Renal cortical epithelial cell (primary cell): Measurements from ENCODE around the gene CCSER2. TPM values are rescaled to one million over a fixed set of nuclear protein-coding genes. Genes with fewer than 3 reads are reported as not detected.
A peak's percentile ranks its signal among the peaks of the same experiment; 100 is the strongest.

ENCODE experiments used
- DNase-seq: peaks from one replicate; pipeline ENCODE4 v3.0.0-alpha.2; 2011; ENCODE audit warnings: low read depth
- total RNA-seq: library from RNA; depleted of rRNA; stranded (reverse); fragments of >200 nt; gene quantifications from 2 replicates; pipeline ENCODE4 v1.2.3, GENCODE V29; 2014

CCSER2 gene
- total RNA-seq, 1 donor from 2014 or later: 45.5 TPM

DNA sequence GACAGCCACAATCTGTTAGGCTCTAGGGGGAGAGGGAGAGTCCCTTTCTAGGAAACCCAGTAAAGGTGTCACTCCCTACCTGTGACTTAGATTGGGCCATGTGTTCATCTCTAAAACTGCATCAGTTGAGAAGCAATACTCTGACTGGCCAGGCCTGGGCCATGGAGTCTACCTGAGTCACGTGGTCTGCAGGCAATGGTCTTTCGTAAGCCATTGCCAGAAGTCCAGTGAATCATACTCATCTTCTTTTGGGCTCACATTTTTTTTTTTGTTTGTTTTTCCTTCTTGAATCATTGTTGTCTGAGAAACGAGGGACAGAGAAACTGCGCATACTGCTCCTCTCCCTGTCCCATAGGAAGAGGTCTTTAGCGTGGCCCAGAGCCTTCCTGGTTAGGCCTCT lies 215.6 kb downstream of the CCSER2 start:
- no peak for DNase-seq

DNA sequence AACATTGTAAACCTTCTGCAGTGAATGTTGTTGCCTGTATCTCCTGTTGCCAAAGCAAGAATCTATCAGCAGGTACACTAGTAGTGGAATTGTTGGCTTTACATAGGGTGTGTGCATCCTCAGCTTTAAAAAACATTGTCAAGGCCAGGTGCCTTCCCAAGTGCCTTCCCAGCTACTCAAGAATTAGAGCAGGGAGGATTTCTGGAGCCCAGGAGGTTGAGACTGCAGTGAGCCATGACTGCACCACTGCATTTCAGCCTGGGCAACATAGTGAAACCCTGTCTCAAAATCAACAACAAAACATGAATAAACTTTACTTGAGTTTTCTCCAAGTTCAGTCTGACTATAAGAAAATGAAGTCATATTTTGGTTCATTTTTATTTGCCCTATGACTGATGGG lies 217.3 kb downstream of the CCSER2 start:
- no peak for DNase-seq

GRCh38 chr10:84546609-84547008 lies 218.2 kb downstream of the CCSER2 start:
- no peak for DNase-seq

GRCh38 chr10:84547616-84548015 lies 219.2 kb downstream of the CCSER2 start:
- no peak for DNase-seq

DNA sequence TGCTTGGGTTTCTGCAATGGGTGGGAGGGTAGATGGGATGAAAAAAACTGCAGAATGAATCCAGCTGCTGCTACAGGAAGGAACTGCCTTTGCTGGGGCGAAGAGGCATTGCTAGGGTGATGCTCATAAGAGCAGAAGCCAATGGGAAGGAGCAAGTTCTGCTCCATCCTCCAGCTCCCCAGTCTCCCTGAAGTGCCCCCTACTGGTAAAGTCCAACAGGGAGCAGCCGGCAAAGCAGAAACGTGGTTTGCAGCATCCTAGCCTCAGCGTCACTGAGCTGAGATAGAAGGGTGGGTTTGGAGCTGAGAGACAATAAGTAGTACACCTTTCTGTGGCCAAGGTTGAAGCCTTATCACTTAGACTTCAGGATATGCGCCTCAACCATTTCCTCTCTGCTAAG lies 220.5 kb downstream of the CCSER2 start:
- no peak for DNase-seq

DNA sequence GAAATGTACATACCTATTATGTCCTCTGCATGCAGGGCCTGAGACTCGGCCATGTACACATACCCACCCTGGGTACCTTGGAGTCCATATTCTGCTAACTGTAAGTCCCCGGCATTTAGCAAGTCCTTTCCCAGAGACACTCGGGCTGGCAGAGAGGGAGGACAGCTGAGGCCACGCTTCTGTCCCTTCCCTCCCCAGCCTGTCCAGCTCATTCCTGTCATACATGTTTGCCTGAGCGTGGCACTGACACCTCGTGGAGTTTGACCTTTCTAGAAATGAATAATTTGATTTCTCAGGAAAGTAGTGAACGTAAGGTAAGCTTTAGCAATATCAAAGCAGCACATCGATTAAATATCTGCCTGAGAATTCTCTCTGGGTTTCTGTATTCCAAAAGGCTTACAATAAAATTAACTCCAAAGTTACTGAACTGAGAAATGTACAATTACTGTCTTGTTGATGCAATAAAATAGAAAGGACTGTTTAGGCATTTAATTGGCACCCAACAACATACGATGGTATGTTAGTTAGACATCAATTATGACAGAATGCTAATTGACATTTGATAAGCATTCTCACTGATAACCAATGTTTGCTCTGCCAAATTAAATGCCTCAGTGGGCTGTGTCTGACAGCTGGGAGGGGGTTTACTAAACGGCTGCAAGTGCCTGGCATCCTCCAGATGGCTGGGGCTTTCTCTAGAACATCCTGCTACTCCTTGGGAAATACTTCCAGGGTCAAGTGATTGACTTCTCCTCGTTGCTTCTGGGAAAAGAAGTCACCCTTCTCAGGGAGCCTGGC lies 221.2 kb downstream of the CCSER2 start:
- no peak for DNase-seq

DNA sequence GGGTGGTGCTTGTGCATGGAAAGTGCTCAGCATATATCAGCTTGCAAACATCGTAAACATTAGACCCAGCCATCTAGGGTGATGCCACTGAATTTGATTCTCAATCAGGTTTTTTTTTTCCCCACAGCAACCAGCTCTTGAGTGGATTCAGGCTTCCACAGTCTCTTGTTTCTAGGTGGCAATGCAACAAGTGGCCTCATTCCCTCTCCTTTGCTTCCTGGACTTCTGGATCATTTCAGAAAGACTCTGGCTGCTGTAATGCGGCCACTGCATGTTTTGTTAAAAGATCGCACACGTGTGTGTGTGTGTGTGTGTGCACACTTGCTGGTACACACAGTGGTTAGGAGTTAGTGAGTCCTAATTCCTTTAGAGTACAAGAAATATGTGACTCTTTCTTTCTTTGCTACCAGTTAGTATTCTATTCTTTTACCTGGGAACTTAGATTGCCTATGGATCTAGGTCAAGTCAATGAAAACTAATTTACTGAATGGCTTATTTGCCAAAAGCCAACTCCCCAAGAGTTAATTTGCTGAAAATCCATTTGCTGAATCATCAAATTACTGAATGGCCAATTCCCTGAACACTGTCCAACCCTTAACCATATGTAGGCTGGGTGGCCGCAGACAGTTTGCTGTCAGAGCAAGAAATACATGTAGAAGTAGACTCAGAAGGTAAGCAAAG lies 222.5 kb downstream of the CCSER2 start:
- DNase-seq: no peak

GRCh38 chr10:84551437-84552120 lies 223.2 kb downstream of the CCSER2 start:
- DNase-seq: peak; percentile 18

GRCh38 chr10:84552478-84552877 lies 224.1 kb downstream of the CCSER2 start:
- no peak for DNase-seq

DNA sequence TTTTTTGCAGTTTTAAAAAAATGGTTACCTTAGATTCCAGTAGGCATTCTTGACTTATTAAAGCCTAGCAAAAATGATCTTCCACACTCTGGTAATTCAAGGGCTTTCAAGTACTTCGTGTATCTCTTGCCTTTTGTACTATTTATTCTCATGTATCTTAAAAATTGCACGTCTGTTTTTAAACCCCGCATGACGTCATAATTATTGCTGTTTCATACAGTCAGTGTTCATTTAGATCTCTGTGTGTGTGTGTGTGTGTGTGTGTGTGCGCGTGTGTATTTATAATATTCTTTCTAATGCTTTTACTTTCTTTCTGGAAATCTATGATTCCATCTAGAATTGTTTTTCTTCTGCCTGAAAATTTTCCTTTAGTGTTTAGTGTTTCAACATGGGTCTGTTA lies 234.2 kb downstream of the CCSER2 start:
- no peak for DNase-seq

DNA sequence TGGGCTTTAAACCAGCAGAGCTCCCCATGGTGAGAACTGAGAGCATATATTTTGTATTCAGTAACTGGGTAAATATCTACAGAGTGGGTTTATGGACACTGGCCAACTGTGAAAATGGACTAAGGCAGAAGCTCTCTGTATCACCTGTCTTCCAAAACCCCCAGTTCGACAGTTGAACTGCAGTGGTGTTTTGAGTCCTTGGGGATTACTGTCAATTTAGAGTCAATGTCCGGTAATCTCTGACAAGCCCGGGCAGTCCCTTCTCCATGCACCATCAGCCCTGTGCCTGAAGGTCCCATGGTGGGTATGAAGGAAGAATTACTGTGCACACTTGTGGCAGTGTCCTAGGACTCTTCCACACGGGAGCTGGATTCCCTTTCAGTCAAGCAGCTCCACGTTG lies 235.0 kb downstream of the CCSER2 start:
- DNase-seq: no peak

GRCh38 chr10:84563868-84564267 lies 235.5 kb downstream of the CCSER2 start:
- DNase-seq: no peak

- DNase-seq: no peak
These were observed 237.6 kb downstream of the CCSER2 start for GRCh38 chr10:84565881-84566582.

GRCh38 chr10:84567133-84567532 lies 238.7 kb downstream of the CCSER2 start:
- no peak for DNase-seq

Other genes with a start within 250 kb of the CCSER2 start
- gene GHITM, start 189.1 kb upstream of the CCSER2 start, total RNA-seq: 215 and 338 TPM in 2 replicates
- gene GPR15LG, start 154.8 kb upstream of the CCSER2 start, total RNA-seq: 6.8 and 46.5 TPM in 2 replicates
- gene CDHR1, start 134.1 kb upstream of the CCSER2 start, total RNA-seq: 12.5 and 108 TPM in 2 replicates
- not detected in 2 replicates for gene LRIT2, start 103.0 kb upstream of the CCSER2 start, total RNA-seq
- gene LRIT1, start 87.0 kb upstream of the CCSER2 start, total RNA-seq: not detected in 2 replicates
- gene RGR, start 83.5 kb upstream of the CCSER2 start, total RNA-seq: not detected in 2 replicates